Left ventricle myocardium inferior (tissue), 1 donor: Measurements from ENCODE around the gene MDK. TPM values are rescaled to one million over a fixed set of nuclear protein-coding genes. Genes with fewer than 3 reads are reported as not detected.
"Not testable (repeated sequence)": the region's sequence is repeated elsewhere in the genome, so short reads cannot be mapped to it uniquely, and the experiment has no call there.

ENCODE experiments used
- DNase-seq: peaks from one replicate; pipeline ENCODE4 v3.0.0-alpha.2; 2020
- H3K27ac ChIP-seq: fragments of 200-600 bp; replicated peaks from 2 replicates; pipeline ENCODE4 v1.8.0; 2021
- H3K27me3 ChIP-seq: fragments of 200-600 bp; 2 replicates; pipeline ENCODE4 v1.8.0; 2021; ENCODE audit warnings: low read depth
- H3K36me3 ChIP-seq: fragments of 200-600 bp; 2 replicates; pipeline ENCODE4 v1.8.0; 2021
- H3K4me1 ChIP-seq: fragments of 200-600 bp; 2 replicates; pipeline ENCODE4 v1.8.0; 2021
- H3K4me3 ChIP-seq: fragments of 200-600 bp; 2 replicates; pipeline ENCODE4 v1.8.0; 2021; ENCODE audit warnings: mild to moderate bottlenecking, moderate library complexity
- H3K9me3 ChIP-seq: fragments of 200-600 bp; replicated peaks from 2 replicates; pipeline ENCODE4 v1.8.0; 2021
- CTCF ChIP-seq: fragments of 200-600 bp; IDR thresholded peaks from 2 replicates; pipeline ENCODE4 v1.8.0; 2021; ENCODE audit warnings: antibody characterized with exemption, mild to moderate bottlenecking, borderline replicate concordance
- intact Hi-C: fragments of 100-400 bp; cut with micrococcal nuclease; formaldehyde crosslinking; loops from one replicate; pipeline ENCODE4 v1.11.0; 2022
- total RNA-seq: library from RNA; stranded (reverse); fragmentation: NEBNext Ultra II Directional; extraction: Animal tissue kit (Norgen Biotek cat#: 25700); gene quantifications from one replicate; pipeline ENCODE4 v1.2.1, GENCODE V29; 2021
- donor health status: DM: no; HTN: yes; CAD: no; lungs with severe emphysema.

The MDK gene
- total RNA-seq, 1 donor from 2014 or later, result 5.4 TPM

GRCh38 chr11:46370253-46370652 lies 11.2 kb upstream of the MDK start:
- Histone ChIP-seq H3K4me3 (no peak overlapping the region), H3K9me3 (no peaks in the 10 kb centered on the region), H3K27me3 (no peaks in the 10 kb centered on the region), H3K4me1 (peaks cover 36% of the 10 kb centered on the region), H3K36me3 (peaks cover 80% of the 10 kb centered on the region), H3K27ac (no peak overlapping the region)
- no peak for TF ChIP-seq CTCF
- no peak for DNase-seq
- intact Hi-C loops, result no loop called here

DNA sequence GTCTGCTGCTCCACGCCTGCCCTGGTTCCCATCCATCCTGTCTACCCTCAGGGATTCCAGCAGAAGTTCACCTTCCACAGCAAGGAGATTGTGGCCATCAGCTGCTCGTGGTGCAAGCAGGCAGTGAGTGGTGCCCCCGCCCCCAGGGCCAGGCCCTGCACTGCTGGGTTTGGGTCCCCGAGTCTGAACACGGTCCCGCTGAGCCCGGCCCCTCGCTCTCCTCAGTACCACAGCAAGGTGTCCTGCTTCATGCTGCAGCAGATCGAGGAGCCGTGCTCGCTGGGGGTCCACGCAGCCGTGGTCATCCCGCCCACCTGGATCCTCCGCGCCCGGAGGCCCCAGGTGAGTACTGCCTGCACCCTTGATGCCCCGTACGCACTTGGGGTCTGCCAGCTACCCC lies 10.2 kb upstream of the MDK start:
- Histone ChIP-seq H3K36me3 (peaks cover 90% of the 10 kb centered on the region), H3K4me1 (peaks cover 26% of the 10 kb centered on the region)
- H3K27ac ChIP-seq, H3K27me3 ChIP-seq, H3K4me3 ChIP-seq, H3K9me3 ChIP-seq, intact Hi-C loops, DNase-seq: not testable (repeated sequence)

- DNase-seq, result no peak
- no peak for TF ChIP-seq CTCF
- intact Hi-C loops, result no loop called here
- Histone ChIP-seq H3K9me3 (no peaks in the 10 kb centered on the region), H3K27ac (no peak overlapping the region), H3K4me3 (no peak overlapping the region), H3K4me1 (peaks cover 18% of the 10 kb centered on the region), H3K27me3 (no peaks in the 10 kb centered on the region), H3K36me3 (peaks cover 92% of the 10 kb centered on the region)
These were observed 9.4 kb upstream of the MDK start for GRCh38 chr11:46372086-46372485.

GRCh38 chr11:46372501-46372900 lies 9.0 kb upstream of the MDK start:
- H3K9me3 ChIP-seq, H3K27me3 ChIP-seq, DNase-seq, intact Hi-C loops, H3K27ac ChIP-seq, H3K4me3 ChIP-seq: not testable (repeated sequence)
- Histone ChIP-seq H3K4me1 (peaks cover 13% of the 10 kb centered on the region), H3K36me3 (peaks cover 93% of the 10 kb centered on the region)

- Histone ChIP-seq H3K27ac (no peak overlapping the region), H3K4me1 (peaks cover 6% of the 10 kb centered on the region), H3K4me3 (no peak overlapping the region), H3K9me3 (no peaks in the 10 kb centered on the region), H3K27me3 (no peaks in the 10 kb centered on the region), H3K36me3 (peaks cover 91% of the 10 kb centered on the region)
- DNase-seq, result no peak
- no peak for TF ChIP-seq CTCF
- intact Hi-C loops, result no loop called here
These were observed 7.4 kb upstream of the MDK start for GRCh38 chr11:46373787-46374740.

DNA sequence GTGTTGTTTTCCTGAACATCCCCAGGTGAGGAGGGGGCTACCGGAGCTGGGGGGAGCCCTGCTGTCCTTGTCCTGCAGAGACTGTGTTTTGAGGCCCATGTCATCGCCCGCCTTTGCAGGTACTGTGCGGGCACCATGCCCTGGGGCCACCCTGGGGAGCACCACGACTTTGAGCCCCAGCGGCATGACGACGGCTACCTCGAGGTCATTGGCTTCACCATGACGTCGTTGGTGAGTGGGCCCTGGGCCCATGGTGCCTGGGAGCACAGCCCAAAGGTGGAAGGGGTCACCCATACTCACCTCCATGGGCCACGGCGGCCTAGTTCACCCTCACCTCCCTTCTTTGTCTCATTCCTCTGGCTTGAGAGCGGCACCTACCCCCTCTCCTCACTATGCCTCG lies 6.7 kb upstream of the MDK start:
- H3K36me3 ChIP-seq, result peaks cover 84% of the 10 kb centered on the region
- H3K27me3 ChIP-seq, result no peaks in the 10 kb centered on the region
- no peak overlapping the region for H3K4me3 ChIP-seq
- intact Hi-C loops, result no loop called here
- no peaks in the 10 kb centered on the region for H3K9me3 ChIP-seq
- H3K4me1 ChIP-seq, result peaks cover under 1% of the 10 kb centered on the region
- no peak for TF ChIP-seq CTCF
- H3K27ac ChIP-seq, result no peak overlapping the region
- DNase-seq, result no peak
